Measurements from ENCODE around the gene EEF1A2.
A peak's percentile ranks its signal among the peaks of the same experiment; 100 is the strongest.

The EEF1A2 gene

GRCh38 chr20:63498960-63499337, at the start of gene EEF1A2:
Gene EEF1A2 (minus strand): TSS chr20:63499083. CDS start chr20:63497763, 1,320 bp downstream.
- no peak for DNase-seq (ENCODE audit: low read depth in 2 of 2)

DNA sequence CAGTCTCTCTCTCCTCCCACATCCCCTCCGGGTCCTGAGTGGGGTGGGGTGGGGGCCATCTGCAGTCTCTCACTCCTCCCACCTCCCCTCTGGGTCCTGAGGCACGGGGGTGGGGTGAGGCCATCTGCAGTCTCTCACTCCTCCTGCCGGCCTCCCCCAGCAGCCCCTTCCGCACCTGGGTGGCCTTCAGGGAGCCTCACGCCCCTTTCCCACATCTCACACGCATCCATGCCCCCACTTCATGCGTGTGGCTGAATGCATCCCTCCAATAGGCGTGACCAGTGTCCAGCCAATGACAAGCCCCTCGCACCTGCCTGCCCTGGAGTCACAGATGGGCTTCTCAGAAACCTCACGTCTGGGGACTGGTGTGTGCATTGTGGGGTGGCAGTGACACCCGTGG, 49.7 kb upstream of the EEF1A2 start:
- no peak for DNase-seq (ENCODE audit: low read depth in 2 of 2)

DNA sequence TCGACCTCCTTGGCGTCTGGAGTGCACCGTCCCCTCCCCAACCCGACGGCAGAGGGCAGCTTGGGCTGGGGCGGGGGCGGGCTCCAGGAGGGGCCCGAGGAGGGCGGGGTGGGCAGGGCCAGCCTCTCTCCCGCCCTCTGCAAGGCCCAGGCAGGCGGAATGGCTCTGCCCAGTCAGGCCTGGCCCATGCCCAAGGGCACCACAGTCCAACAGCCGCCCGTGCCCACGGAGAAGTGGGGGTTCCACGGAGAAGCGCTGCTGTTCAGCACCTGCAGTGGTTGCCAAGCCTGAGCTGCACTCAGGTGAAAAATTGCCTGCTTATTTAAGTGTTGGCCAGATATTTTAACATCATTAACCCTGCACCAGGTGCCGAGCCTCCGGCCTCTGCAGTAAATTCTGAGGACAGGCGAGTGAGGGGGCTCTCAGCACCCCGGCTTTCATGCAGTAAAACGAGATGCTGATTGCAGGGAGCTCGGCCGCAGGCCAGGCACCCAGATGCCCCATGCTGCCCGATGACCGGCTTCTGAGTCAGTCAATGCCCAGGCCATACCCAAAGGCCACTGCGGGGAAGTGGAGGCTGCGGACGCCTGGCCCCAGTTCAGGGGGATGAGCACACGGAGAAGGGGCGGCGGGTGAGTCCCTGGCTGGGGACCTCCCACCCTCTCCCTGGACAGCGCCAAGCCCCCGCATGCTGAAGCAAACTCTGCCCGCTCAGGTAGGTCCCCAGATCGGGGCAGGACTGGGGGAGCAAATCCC, 49.0 kb upstream of the EEF1A2 start, which contains the start of gene SRMS:
SRMS (minus strand) TSS at position 25 of the 756 bp plus-strand sequence. CDS start 286 bp downstream, outside the sequence.
- no peak for DNase-seq (ENCODE audit: low read depth in 2 of 2)

- DNase-seq (ENCODE audit: low read depth in 2 of 2) = no peak
Observed at GRCh38 chr20:63546956-63547724, 48.3 kb upstream of the EEF1A2 start.

GRCh38 chr20:63546256-63546955, 47.5 kb upstream of the EEF1A2 start:
- no peak for DNase-seq (ENCODE audit: low read depth in 2 of 2)

DNA sequence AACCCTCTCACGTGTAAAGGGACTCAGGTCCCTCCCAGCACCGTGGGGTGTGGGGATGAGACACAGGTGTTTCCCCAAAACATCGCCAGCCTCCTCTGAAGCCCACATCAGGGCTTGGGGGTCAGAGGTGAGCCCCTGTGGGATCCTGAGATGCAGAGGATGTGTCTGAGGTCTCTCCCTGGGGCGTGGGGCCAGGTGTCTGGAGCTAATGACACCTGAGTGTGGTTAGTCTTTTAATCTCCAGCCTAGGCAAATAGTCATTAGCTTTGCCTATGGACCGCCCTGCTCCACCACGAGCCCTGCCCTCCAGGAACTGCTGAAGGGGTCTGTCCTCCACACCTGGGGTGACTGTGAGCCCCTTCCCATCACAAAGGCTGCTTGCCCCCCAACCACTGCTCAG, 46.9 kb upstream of the EEF1A2 start:
- no peak for DNase-seq (ENCODE audit: low read depth in 2 of 2)

- no peak for DNase-seq (ENCODE audit: low read depth in 2 of 2)
Observed at GRCh38 chr20:63544958-63545516, 46.2 kb upstream of the EEF1A2 start.

DNA sequence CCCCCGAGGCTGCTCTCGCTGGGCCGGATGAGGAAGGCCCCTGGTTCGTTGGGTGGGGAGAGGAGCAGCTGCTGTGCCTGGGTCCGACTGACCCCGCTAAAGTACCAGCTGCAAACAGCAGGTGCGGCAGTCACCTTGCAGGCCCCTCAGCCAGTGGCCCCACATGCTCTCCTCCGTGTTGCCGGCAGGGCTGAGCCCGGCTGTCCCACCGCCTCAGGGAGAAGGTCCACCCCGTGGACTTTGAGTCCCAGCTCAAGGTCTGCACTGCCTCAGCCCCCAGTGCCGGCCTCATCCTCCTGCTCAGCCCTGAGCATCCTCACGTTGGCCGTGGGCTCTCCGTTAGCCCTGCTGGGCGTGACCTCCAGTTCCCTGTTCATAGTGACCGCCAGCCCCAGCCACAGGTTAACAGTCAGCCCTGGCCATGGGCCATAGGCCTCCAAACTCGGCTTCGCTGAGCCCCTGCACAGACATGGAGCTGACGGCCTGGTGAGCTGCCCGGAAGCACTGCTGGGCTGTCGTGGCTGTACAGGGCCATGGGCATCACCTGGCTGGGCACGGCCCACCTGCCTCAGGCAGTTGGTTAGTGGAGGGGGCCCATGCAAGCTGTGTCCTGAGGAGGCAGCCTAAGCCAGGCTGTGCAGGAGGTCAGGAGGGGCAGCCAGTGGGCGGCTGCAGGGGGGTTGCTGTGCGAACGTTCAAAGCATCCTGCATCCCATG, 45.5 kb upstream of the EEF1A2 start:
- no peak for DNase-seq (ENCODE audit: low read depth in 2 of 2)

DNA sequence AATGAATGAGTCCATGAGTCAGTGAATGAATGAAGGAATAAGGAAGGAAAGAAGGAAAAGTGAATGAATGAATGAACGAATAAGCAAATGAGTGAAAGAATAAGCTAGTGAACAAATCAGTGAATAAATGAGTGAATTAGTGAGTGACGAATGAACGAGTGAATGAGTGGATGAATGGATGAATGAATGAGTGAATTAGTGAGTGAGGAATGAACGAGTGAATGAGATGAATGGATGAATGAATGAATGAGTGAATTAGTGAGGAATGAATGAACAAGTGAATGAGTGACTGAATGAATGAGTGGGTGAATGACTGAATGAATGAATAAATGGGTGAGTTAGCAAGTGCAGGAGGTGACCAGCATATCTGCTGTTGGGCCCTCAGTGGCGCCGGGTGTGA, 44.9 kb upstream of the EEF1A2 start:
- DNase-seq (ENCODE audit: low read depth in 2 of 2) = no peak

DNA sequence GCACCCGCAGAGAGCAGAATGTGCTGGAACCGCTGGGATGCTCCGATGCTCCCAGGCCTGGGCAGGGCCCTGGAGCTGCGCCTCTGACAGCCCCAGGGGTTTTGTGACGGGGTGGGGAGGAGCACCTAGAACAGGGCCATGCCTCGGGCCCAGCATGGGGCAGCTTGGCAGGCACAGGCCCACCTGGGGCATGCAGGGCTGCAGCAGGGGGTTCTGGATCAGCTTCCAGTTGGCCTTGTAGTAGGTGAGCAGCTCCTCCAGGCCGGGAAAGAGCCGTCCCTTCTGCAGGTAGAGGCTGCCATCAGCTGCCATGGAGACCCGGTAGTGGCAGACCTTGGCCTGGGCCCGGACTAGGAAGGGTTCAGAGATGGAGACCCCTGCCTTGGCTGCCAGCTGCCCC, 44.2 kb upstream of the EEF1A2 start:
- no peak for DNase-seq (ENCODE audit: low read depth in 2 of 2)

DNA sequence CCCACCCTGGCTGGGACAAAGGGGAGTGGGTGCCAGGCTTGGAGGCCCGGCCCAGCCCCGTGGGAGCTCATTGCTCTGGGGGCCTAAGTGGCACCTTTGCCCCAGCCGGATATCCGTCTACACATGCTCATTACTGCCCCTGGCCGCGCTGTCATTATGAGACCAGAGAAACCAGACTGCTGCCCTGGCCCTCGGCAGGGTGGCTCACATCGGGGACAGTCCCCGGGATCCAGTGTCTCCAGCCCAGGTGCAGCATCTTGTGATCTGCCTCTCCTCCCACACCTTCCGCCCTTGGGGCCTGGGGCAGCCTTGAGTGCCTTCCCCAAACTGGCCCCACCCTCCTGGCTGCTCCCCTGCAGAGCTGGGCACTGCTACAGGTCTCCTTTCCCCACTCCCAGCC, 43.8 kb upstream of the EEF1A2 start:
- no peak for DNase-seq (ENCODE audit: low read depth in 2 of 2)

- DNase-seq (ENCODE audit: low read depth in 2 of 2) = no peak
Observed at GRCh38 chr20:63542031-63542559, 43.2 kb upstream of the EEF1A2 start.

GRCh38 chr20:63541371-63541770, 42.5 kb upstream of the EEF1A2 start:
- DNase-seq (ENCODE audit: low read depth in 2 of 2) = no peak

DNA sequence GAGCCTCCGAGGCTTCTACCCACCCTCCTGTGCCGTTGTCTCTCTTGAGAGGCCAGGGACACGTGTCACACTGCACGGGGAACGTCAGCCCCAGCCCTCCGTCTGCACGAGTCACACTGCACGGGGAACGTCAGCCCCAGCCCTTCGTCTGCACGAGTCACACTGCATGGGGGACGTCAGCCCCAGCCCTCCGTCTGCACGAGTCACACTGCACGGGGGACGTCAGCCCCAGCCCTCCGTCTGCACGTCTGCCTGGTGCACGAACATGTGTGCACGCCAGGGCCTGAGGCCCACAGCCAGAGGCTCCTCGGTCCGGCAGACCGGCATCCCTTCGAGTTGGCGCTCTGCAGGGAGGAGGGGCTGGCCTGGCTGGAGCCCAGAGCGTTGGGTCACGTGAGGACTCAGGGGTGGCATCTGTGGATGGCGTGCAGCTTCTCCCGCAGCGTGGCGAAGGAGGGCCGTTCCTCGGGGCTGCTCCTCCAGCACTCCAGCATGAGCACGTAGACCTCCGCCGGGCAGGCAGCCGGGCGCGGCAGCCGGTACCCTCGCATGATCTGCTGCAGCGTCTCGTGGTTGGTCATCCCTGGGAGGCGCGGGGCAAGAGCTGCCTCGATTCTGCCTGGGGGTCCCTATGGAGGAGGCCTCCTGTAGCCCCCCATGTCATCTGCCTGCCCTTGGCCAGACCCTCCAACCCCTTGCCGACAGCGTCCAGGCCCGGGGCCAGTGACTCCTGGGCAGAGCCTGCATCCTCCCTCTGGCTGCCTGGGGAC, 41.7 kb upstream of the EEF1A2 start:
- no peak for DNase-seq (ENCODE audit: low read depth in 2 of 2)

DNA sequence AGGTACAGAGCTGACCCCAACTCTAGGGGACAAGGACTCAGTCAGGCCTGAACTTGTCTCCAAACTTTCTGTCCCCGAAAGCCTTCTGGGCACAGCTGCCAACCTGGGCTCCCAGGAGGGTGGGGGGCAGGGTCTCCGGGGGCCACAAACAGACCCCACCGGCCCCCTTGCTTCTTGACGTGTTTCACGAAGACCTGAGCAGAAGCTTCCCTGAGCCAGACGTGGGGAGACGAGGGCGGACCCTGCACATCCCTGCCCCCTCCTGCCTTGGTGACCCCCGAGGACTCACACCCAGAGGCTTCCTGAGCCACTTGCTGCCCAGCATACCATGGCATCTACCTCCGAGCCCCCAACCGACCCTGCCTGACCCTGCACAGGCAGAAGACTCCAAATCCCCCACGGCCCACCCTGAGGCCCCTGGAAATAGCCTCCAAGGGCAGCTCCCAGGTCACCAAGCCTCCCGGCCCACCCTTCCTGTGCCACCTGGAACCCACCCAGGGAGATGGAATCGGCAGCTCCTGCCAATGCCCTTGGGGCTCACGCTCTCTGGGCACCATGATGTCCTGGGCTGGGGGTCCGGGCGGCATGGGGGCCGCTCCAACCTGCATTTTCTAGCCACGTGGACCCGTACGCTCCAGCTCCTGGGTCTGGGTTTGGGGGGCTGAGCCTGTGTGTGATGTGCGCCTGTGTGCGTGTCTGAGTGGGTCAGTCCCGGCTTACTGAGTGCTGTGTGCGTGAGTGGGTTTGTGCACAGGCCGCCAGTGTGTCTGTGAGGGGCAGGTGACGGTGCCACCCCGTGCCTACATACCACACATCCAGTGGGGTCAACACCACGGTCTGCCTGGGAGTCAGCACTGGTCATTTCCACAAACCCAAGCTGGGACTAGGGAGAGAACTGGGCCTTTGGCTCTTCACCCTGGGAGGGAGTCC, 40.8 kb upstream of the EEF1A2 start:
- DNase-seq (ENCODE audit: low read depth in 2 of 2) = no peak

DNA sequence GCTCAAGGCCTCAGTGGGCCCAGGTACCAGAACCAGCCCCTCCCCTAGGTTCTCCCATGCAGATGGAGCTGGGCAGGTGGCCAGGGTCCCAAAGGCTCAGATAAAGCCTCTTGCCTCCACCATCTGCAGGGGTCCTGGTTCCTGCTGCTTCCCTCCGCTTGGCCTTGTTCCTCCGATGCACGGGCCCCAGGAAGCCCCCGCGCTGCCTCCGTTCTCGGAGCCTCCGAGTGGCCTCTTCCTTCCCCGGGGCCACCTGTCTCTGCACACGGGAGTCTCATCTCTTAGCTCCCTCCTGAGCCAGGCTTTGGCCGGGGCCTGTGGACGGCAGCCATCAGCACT, 40.2 kb upstream of the EEF1A2 start:
- no peak for DNase-seq (ENCODE audit: low read depth in 2 of 2)

- no peak for DNase-seq (ENCODE audit: low read depth in 2 of 2)
Observed at GRCh38 chr20:63538204-63539091, 39.6 kb upstream of the EEF1A2 start.

- peak; percentile 91 to 95 for DNase-seq (ENCODE audit: low read depth in 2 of 2)
Observed at GRCh38 chr20:63537525-63538203, 38.8 kb upstream of the EEF1A2 start.
